ENCODE measurements around the gene ADAMTS18.
"Not testable (repeated sequence)": the region's sequence is repeated elsewhere in the genome, so short reads cannot be mapped to it uniquely, and the experiment has no call there.

The ADAMTS18 gene

DNA sequence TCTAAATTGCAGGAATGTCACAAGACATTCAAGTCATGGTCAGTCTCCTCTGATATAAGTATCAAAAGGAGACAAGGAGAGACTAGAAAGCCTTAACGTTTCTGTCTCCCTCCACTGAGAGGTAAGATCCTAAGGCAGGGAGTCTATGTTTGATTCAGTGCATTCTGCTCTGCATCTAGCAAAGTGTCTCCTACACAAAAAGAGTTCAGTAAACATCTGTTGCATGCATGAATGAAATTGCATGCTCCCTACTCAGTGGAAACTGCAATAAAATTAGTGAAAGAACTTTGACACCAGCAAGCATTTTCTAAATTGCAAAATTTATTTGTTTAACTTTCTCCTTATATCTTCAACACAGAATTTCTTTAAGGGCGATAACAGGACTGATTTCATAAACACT is 111.1 kb downstream of the ADAMTS18 start:
- no peak for DNase-seq

DNA sequence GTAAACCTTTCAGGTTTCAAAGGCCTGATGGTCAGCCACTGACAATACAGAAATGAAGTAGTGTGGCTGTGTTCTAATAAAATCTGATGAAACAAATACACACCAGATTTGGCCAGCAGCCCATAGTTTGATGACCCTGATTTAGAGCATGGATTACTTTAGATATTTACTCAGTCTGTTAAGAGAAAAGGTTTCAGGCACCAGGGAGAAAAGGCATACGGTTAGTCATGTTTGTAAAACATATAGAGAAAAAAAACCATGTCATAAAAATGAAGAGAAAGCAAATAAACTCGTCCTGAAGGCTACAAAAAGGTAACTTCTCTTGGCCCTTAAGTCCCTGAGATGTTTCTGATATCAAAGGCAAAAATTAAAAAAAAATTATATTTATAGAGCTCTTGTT is 112.1 kb downstream of the ADAMTS18 start:
- no peak for DNase-seq

DNA sequence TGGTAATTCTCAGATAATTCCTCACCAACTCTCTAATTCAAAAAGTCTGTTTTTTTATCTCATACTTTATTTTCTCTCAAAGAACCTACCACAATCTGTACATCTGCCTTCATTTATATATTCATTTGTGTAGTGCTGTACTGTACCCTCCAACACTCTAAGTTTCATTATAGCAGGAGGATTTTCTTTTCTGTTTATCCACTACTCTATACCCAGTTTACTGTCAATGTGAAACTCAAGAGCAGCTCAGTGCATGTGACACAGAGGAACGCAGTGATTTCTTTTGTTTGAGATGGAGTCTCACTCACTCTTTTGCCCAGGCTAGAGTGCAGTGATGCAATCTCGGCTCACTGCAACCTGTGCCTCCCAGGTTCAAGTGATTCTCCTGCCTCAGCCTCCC is 117.8 kb downstream of the ADAMTS18 start:
- no peak for DNase-seq

DNA sequence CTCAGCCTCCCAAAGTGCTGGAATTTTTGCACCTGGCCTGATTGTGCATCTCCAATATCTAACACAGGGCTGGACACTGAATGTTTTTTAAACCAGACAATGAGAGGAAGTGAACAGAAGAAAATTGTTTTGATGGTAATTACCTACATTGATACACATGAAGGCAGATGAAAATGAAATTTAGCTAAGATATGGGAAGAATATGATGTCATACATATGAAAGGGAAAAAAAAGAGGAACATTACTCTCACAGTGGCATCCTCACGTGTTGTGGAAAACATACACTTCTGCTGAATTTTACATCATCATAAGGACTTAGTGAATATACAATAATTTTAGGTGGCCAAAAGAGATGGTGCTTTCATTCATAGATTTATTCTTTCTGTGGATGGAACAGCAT is 124.0 kb downstream of the ADAMTS18 start:
- no peak for DNase-seq

DNA sequence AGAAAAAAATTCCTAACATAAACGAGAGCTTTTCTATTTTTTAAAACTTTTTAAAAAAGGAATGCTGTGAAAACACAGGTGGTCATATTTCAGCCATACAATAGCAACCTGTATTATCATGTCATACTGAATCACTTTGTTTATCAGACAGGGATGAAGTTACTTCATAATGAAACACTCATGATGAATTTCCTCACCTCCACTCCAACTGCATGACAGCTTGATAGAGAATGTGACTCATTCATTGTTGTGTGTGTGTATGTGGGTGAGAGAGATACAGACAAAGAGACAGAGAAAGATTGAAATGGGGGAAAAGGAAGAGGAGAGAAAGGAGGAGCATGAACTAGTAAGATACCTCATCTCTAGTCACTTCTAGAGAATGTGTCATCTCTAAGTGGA is 126.7 kb downstream of the ADAMTS18 start:
- no peak for DNase-seq

DNA sequence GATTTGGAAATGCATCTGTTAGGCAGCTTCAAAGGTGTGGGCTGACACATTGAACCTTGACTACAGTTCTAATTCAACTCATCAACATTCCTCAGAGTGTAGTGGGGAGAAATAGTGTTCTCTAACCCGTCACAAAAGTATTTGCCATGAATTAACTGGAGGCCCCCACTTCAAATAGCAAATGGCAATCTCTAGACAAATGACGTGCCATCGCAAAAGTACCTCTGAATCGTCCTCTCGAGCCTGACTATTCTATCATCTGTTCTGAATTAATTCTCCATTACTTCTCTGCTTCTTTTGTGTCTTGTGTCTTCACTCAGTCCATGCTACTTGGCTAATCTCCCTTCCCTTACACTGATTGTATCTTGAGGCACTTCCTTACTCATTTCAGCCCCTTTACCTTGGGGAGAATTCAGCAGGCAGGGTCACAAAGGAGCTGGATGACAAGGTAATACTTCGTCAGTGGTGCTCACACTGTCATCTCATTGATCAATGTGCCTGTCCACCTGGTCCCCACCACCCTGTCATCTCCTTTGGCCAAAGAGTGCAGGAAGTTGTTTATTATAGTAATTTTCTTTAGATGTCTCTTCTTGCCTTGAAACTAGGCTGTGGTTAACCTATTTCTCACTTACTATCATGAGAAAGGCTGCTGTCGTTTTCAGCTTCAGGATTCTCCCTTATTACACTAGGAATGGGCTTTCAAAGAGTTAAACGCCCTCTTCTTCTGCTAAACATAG is 127.2 kb downstream of the ADAMTS18 start:
- DNase-seq, result no peak

DNA sequence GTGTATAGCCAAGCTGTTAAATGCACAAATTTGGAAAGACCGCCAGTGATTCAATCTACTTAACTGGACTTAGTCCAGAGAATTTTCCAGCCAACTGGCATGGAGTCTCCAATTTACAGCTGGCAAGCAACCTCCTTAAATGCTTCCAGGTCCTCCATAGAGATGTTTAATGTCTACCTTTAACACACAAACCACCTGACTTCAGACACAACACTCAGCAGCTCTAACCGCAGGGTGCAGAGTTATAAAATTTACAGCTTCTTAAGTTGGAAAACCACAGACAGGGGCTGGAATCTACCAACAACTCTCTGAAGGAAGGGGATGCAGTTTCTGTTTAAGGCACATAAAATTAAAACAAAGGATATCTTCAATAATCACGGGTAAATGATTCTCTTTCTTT is 128.8 kb downstream of the ADAMTS18 start:
- no peak for DNase-seq

DNA sequence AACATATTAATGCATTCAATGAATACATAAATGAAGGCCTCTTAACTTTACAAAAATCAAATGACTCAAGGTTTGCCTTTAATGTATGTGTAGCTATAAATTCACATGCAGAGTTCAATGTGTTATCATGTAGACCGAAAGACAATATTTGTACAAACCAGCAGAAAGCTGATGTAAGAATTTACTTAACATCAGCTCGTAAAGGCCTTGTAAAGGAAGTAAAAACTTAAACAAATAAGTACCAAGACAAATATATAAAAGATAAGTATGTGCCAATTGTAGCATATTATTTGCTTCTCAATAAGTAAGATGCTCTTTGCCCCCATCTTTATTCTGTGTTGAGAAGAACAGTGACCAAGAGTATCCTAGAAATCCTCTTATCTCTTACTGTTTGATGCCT is 130.0 kb downstream of the ADAMTS18 start:
- DNase-seq, result no peak

DNA sequence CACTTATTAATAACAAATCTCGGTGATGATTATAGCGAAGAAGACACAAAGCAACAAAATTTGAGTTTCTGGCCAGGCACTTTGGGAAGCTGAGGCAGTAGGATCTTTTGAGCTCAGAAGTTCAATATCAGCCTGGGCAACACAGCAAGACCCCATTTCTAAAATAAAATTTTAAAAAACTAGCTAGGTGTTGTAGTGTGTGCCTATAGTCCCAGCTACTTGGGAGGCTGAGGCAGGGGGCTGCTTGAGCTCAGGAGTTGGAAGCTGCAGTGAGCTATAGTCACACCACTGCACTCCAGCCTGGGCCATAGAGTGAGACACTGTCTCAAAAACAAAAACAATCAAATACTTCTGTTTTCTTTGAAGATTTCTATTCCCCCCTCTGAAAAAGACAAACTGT is 130.7 kb downstream of the ADAMTS18 start:
- DNase-seq, result no peak

DNA sequence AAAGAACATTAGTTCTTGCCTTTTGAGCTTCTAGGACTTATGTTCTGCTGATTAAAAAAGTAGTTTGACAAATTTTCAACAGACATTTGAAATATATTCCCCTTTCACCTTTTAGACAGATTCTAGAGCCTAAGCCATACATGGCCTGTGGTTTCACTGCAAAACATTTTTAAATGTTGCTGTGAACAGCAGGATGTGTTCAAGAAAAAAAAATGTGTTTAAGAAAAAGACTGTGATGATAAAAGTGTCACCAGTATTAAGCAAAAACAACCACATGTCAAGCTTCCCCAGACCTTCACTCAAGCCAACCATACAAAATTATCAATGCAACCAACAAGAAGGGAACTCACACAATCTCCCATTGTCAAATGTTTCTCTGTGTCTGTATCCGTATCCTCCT is 132.2 kb downstream of the ADAMTS18 start:
- DNase-seq, result no peak

DNA sequence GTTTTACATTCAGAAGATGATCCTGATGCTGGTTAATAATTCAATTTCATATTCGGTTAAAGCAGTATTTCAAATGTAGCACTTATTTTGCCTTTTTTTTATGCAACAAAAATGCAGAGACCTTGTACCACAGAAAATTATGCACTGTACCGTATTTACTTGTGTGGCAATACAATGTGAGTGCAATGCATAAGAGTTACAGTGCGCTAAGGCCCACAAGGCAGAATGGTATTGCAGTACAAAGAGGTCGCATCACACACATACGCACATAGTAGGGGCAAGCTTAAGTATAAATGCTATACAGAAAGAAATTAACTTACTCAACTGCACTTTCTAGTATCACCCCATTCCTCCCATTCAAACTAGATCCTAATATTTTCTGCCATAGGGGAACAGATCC is 132.6 kb downstream of the ADAMTS18 start:
- DNase-seq, result no peak

DNA sequence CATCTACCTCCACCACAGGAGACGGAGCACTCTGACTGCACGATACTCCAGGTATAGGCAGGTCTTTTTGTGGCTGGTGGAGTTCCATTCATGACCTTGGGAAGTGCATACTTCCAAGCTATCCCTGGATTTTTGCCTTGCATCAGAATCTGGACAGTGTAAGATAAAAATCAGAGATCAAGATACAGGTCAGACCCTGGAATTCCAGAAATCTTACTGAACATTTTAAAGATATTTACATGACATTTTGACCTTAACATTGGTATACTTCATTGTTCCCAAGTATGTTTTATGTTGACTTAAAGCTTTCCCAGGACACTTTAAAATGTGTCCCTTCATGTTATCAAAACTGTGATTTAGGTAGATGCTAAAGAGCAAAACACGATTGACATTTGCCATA is 134.6 kb downstream of the ADAMTS18 start:
- DNase-seq, result no peak

DNA sequence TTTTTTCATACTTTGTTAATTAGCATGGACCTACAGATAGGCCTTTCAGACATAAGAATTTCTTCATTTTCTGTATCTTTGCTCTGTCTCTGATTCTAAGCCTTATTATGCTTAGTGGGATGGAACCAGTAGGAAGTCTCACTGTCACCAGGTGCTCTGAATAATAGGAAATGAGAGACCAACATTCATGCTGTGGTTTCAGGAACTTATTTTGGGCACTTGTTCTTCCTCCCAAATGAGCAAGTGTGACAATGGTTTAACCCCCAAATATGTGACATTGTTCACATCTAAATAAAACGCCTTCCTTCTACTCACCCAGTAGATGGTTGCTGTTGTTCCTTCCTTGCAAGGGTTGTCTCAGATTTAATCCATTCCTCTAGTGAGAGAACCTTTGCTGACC is 135.4 kb downstream of the ADAMTS18 start:
- no peak for DNase-seq

DNA sequence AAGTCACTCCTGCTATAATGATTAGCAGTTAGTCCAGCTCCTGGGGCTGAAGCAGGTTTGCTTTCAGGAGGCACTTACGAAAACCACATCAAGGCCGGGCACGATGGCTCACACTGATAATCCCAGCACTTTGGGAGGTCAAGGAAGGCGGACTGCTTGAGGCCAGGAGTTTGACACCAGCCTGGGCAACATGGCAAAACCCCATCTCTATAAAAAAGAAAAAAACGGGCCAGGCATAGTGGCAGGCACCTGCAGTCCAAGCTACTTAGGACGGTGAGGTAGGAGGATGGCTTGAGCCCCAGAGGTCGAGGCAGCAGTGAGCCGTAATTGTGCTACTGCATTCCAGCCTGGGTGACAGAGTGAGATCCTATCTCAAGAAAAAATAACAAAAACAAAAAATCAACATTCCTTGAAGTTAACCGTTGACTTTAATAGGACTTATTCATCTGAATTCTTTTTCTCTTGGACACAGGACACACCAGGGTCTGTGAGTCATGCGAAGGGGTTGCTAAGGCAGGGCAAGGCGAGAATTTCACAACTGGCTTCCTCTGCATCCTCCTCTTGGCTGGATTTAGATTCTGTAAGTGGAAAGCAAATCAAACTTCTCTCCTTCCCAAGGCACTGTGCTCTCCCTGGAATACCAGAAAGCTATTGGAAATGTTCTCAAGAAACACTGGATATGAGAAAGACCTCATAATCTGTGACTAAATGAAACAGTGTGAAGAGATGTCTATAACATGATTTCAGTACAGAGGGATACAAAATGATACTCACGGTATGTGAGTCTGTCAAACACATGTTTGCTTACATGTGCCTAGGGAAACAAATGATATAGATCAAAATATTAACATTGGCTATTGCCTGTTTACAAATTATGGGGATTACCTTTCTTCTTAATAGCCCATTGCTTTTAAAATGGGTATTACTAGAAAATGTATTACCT is 136.1 kb downstream of the ADAMTS18 start:
- DNase-seq, result no peak

DNA sequence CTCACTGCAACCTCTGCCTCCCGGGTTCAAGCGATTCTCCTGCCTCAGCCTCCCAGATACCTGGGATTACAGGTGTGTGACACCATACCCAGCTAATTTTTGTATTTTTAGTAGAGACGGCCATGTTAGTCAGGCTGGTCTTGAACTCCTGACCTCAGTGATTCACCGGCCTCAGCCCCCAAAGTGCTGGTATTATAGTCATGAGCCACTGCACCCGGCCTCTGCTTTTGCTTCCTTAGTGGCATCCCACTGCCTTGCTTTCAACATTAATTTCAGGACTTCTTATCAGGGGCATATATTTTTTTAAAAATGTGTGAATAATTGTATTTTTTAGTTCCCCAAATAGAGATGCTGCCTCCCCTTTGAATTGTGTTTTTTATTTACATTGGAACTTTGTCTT is 136.8 kb downstream of the ADAMTS18 start:
- DNase-seq, result no peak

DNA sequence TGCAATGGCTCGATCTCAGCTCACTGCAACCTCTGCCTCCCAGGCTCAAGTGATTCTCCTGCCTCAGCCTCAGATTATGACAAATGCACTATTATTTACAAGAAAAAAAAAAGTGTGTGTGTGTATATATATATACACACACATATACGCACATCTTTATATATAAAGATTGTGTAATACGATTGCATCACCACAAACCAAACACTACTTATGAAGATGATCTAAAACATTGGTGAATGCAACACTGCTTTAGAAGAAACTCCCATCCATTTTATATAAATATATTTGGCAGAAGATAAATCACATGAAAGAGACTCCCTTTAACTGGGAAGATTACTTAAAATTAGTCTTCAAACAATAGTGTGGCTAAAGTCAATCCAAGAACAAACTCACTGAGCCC is 138.9 kb downstream of the ADAMTS18 start:
- no peak for DNase-seq

DNA sequence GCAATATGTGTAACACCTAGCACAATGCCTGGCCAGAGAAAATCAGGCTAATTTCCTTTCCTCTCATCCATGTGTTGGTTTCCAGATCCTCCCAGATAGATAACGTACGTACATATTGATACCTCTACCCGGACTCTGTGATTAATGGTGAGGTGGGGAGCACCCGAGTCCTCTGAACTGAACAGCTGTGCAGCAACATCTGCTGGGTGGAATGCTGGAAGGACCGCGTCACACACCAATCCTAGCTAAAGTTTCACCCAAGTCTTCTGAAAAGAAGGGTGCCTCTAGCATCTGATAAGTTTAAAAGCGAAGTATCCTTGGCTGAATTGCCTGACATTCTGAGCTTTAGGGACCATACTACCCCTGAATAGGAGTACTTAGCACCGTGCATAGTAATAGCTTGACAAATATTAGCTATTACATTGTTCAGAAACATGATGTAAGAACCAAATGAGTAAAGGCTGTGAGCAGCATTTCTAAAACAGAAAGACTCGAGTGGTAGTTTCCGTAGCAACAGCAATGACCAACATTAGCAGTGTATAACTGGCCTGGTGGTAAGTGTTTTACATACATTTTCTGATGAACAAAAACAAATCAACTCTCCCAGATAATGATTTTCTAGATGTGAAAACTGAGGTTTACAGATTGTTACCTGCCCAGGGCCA is 144.3 kb downstream of the ADAMTS18 start:
- no peak for DNase-seq

DNA sequence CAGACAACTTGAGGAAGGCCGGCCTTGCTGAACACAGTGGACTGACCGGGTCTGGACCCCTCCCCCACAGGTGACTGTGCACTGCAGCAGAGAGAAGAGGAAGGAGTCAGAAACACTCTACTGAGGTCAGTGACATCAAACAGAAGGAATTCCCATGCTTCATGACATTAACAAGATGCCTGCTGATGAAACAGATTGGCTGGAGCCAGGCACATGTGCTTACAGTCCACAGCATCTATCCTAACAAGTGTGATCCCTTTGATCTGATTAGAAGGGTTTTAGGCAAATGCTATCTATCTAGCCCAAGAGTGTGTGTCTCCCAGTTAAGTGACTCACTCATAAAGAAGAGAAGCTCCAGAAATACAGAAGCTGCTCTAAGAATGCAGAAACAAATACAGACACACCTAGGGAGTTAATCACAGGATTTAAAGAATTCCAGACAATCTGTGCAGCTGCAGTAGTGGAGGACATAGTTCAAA is 145.5 kb downstream of the ADAMTS18 start:
- no peak for DNase-seq

DNA sequence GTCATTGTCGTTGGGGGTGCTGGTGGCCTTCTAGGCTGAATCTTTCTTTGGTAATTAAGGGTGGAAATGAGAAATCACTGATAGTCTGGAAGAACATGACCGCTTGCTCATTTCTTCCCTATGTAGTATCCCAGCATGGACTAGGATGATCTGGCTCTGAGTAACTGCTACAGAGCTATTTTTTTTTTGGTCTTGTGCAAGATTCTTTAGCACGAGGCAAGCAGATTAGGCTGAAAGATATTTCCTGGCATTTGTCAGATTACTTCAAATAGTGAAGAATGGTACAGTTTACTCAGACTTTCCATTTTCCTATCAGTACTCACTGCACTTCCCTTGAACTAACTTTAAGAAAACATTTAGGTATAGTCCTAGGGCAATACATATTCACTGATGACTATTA is 146.6 kb downstream of the ADAMTS18 start:
- DNase-seq, result no peak

DNA sequence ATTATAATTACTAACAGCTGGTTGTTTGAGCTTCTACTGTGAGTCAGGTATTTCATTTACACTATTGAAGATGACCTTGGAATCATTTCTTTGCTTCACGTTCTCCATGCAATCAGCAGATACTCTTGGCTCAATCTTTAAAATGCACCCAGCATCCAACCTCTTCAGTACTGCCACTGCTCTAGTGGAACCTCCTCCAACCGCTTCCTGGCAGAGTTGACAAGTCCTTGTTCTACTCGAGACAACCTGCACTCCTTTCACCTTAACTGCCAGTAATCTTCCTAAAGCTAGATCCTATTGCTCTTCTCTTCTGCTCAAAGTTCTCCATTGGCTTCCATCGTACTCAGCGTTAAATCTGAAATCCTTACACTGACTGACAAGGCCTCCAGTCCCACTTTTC is 149.2 kb downstream of the ADAMTS18 start:
- DNase-seq, result no peak

DNA sequence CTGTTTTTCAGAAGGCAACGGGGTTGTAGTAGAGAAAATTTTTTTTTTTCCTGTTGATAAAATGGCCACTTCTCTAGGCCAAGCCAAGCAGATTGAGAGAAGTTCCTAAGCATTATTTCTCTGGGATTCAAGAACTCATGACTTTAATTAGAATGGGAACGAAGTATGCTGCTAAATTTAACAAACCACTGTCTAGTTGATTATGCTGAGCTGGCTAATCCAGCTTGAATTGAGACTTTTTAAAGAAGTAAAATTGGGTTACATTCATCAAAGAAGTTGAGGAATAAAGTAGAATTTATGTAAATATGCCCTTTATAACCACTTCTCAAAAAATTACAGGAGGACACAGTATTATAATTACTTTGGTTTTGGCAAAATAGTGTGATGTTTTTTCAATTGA is 152.5 kb downstream of the ADAMTS18 start:
- no peak for DNase-seq

DNA sequence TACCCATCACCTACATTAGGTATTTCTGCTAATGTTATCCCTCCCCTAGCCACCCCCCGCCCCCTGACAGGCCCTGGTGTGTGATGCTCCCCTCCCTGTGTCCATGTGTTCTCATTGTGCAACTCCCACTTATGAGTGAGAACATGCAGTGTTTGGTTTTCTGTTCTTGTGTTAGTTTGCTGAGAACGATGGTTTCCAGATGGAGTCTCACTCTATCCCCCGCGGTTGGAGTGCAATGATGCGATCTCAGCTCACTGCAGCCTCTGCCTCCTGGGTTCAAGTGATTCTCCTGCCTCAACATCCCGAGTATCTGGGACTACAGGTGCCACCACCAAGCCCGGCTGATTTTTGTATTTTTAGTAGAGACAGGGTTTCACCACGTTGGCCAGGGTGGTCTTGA is 155.5 kb downstream of the ADAMTS18 start:
- not testable (repeated sequence) for DNase-seq

DNA sequence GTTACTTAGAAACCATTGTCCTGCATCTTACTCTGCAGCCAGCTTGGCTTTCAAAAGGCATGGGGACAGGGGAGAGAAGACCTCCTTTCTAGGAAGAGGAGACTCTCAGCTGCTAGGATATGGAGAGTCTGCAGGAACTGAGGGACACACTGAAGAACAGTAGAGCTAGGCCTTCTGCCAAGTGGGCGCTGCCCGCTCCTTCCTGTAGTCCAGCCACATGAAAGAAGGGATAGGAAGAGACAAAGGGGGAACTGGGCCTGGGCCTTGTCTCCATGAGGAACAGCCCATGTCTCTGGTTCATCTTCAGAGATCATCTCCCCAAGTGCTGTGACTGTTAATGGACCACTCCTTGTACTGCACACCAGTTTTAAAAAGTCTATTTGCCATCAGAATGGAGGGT is 157.3 kb downstream of the ADAMTS18 start:
- DNase-seq, result no peak

All from suppressor macrophage (primary cell).